Nephron progenitor cell (in vitro differentiated cells): ENCODE measurements around the gene VPS13C.

ENCODE experiments used
- DNase-seq: peaks from one replicate; pipeline ENCODE4 v3.0.0; 2021
- H3K27ac Mint-ChIP-seq: 2 replicates; pipeline ENCODE4 v1.8.0; 2021; ENCODE audit warnings: mild to moderate bottlenecking, moderate library complexity, mixed read lengths
- H3K27me3 Mint-ChIP-seq: 2 replicates; pipeline ENCODE4 v1.8.0; 2021; ENCODE audit warnings: mild to moderate bottlenecking, low read depth, mixed read lengths; ENCODE audit not compliant: poor library complexity
- H3K36me3 Mint-ChIP-seq: 2 replicates; pipeline ENCODE4 v1.8.0; 2021; ENCODE audit warnings: low read depth, mixed read lengths
- H3K4me1 Mint-ChIP-seq: 2 replicates; pipeline ENCODE4 v1.8.0; 2021; ENCODE audit warnings: mixed read lengths
- H3K4me3 Mint-ChIP-seq: 2 replicates; pipeline ENCODE4 v1.8.0; 2021; ENCODE audit warnings: mild to moderate bottlenecking, moderate library complexity, mixed read lengths
- H3K9me3 Mint-ChIP-seq: 2 replicates; pipeline ENCODE4 v1.8.0; 2021; ENCODE audit warnings: mild to moderate bottlenecking, moderate library complexity, mixed read lengths
- TF ChIP-seq, protein P1 (sequence below): fragments of 200-600 bp; sonication (generic); IDR thresholded peaks from 2 replicates; pipeline ENCODE4 v1.5.0; 2021; ENCODE audit warnings: antibody characterized with exemption

Gene VPS13C

DNA sequence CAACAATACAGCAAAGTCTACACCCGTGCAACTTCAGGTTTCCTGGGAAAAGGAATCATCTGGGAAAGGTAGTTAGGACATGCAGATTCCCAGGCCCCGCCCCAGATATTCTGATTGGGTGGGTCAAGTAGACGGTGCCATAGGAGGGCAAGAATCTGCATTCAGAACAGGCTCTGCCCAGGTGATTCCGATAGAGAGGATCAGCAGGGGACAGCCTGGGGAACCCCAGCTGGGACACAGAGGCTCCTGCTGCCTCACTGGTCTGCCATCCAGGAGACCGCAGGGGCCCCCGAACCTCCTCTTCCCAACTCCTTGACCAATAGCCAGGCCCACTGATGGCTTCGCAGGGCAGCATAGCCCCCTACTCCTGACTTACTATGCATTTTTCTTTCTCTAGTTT lies 243.4 kb downstream of the VPS13C start:
- peaks cover 30% of the 10 kb centered on the region for H3K27me3 Mint-ChIP-seq
- peaks cover 5% of the 10 kb centered on the region for H3K4me1 Mint-ChIP-seq
- H3K36me3 Mint-ChIP-seq, result no peaks in the 10 kb centered on the region
- H3K4me3 Mint-ChIP-seq, result no peak overlapping the region
- no peak for DNase-seq
- TF ChIP-seq, protein P1, sequence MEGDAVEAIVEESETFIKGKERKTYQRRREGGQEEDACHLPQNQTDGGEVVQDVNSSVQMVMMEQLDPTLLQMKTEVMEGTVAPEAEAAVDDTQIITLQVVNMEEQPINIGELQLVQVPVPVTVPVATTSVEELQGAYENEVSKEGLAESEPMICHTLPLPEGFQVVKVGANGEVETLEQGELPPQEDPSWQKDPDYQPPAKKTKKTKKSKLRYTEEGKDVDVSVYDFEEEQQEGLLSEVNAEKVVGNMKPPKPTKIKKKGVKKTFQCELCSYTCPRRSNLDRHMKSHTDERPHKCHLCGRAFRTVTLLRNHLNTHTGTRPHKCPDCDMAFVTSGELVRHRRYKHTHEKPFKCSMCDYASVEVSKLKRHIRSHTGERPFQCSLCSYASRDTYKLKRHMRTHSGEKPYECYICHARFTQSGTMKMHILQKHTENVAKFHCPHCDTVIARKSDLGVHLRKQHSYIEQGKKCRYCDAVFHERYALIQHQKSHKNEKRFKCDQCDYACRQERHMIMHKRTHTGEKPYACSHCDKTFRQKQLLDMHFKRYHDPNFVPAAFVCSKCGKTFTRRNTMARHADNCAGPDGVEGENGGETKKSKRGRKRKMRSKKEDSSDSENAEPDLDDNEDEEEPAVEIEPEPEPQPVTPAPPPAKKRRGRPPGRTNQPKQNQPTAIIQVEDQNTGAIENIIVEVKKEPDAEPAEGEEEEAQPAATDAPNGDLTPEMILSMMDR, result no peak
- no peak overlapping the region for H3K27ac Mint-ChIP-seq
- no peaks in the 10 kb centered on the region for H3K9me3 Mint-ChIP-seq

DNA sequence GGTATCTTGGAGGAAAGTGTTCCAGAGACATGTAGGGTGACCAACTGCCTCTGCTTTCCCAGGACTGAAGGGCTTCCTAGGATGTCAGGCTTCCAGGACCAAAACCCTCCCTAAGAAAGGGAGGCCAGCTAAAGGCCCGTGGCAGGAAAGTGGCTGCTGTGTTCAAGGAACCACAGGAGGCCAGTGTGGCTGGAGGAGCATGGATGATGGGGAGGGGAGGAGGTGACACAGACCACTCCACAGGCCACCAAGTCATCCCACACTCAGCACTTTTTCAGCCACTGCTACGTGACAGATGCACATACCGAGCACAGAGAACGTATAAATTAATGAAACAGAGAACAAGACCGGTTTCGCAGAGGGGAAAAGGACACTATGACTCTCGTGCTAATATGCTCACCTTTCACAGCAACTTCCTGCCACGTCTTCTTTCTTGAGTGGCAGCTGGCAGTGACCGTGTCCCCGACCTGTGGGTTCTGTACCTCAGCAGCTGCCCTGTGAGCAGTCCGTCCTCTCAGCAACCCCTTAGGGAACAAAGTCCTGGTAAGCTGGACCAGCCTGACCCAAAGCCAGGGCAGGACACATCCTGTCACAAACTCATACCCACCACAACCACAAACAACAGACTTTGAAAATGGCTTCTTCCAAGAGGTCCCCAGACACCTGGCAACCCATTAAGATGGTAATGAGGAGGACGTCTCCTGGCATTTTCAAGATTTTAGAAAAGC lies 244.7 kb downstream of the VPS13C start:
- no peak overlapping the region for H3K4me3 Mint-ChIP-seq
- H3K27me3 Mint-ChIP-seq, result peaks cover 27% of the 10 kb centered on the region
- DNase-seq, result no peak
- TF ChIP-seq, protein P1, result no peak
- no peaks in the 10 kb centered on the region for H3K9me3 Mint-ChIP-seq
- H3K4me1 Mint-ChIP-seq, result peaks cover 12% of the 10 kb centered on the region
- no peak overlapping the region for H3K27ac Mint-ChIP-seq
- H3K36me3 Mint-ChIP-seq, result no peaks in the 10 kb centered on the region

DNA sequence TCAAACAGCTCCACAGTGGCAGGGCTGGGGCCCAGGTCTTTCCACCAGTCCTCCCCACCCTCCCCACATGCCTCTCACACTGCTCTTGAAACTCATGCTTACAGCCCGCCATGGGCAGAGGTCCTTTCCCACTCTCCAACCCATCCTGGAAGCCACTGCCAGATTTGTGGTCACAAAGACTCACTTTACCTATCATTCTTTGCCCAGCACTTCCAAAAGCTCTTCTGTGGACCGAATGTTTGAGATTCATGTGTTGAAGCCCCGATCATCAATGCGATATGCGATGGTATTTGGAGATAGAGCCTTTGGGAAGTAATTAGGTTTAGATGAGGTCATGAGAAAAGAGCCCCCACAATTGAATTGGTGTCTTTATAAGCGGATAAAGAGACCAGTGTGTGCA lies 247.8 kb downstream of the VPS13C start:
- Mint-ChIP-seq H3K9me3 (no peaks in the 10 kb centered on the region), H3K4me3 (no peak overlapping the region), H3K27ac (no peak overlapping the region), H3K4me1 (peaks cover 38% of the 10 kb centered on the region), H3K36me3 (no peaks in the 10 kb centered on the region), H3K27me3 (peaks cover 27% of the 10 kb centered on the region)
- DNase-seq, result no peak
- TF ChIP-seq, protein P1, result no peak

DNA sequence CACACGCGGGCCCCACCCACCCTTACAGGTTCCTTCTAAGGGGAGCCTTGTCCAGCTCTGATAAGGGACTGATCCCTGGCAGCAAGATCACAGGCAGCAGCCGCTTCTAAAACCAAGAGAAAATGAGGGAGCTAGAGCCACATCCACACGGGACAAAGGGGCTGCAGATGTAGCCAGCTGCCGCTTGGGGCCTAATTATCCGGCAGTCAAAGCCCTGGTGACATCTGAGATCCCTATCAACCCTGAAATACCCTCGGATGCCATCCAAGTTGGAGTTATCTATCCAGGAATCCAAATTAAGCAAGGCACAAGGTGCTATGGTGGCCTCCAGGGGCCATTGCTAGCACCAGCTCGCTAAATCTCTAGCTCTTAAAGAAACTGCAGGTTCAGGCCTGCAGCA lies 248.3 kb downstream of the VPS13C start:
- no peak for DNase-seq
- Mint-ChIP-seq H3K4me1 (peaks cover 43% of the 10 kb centered on the region), H3K9me3 (no peaks in the 10 kb centered on the region), H3K36me3 (no peaks in the 10 kb centered on the region), H3K27ac (no peak overlapping the region), H3K27me3 (peaks cover 27% of the 10 kb centered on the region), H3K4me3 (no peak overlapping the region)
- TF ChIP-seq, protein P1, result no peak

DNA sequence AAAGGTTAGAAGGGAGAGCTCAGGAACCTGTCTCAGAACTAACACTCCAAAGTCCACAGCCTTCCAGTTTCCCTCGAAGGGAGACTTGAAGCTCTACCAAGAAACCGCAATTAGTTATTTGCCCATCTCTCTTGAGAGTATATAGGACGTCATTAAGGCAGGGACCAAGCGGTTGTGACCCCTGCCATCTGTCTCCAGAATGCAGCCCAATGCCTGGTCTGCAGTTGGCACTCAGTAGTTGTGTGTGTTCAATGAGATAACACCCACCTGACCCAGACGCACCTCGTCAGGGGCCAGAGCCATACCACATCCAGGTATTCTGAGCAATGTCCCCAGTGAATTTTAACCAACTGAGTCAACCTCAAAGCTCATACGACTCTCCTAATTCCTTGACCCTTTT lies 251.0 kb downstream of the VPS13C start:
- peaks cover 16% of the 10 kb centered on the region for H3K27me3 Mint-ChIP-seq
- H3K4me1 Mint-ChIP-seq, result peaks cover 49% of the 10 kb centered on the region
- no peak for DNase-seq
- TF ChIP-seq, protein P1, result no peak
- no peaks in the 10 kb centered on the region for H3K9me3 Mint-ChIP-seq
- no peak overlapping the region for H3K27ac Mint-ChIP-seq
- no peak overlapping the region for H3K4me3 Mint-ChIP-seq
- no peaks in the 10 kb centered on the region for H3K36me3 Mint-ChIP-seq

- no peak overlapping the region for H3K27ac Mint-ChIP-seq
- no peak overlapping the region for H3K4me3 Mint-ChIP-seq
- no peaks in the 10 kb centered on the region for H3K36me3 Mint-ChIP-seq
- peaks cover 9% of the 10 kb centered on the region for H3K27me3 Mint-ChIP-seq
- DNase-seq, result no peak
- H3K9me3 Mint-ChIP-seq, result no peaks in the 10 kb centered on the region
- TF ChIP-seq, protein P1, result no peak
- H3K4me1 Mint-ChIP-seq, result peaks cover 45% of the 10 kb centered on the region
Observed at GRCh38 chr15:61807281-61807929, 252.8 kb downstream of the VPS13C start.
